Neuronal stem cell (in vitro differentiated cells): ENCODE results near the gene SMCO3.
A peak's percentile ranks its signal among the peaks of the same experiment; 100 is the strongest.

ENCODE experiments used
- DNase-seq: peaks from one replicate; pipeline ENCODE4 v3.0.0-alpha.2; 2013; ENCODE audit warnings: low spot score
- H2AFZ ChIP-seq: one replicate; pipeline ENCODE4 v1.6.1; 2013; ENCODE audit warnings: mild to moderate bottlenecking, low read length, inconsistent platforms
- H2AK5ac ChIP-seq: 2 replicates; pipeline ENCODE4 v1.6.1; 2013; ENCODE audit warnings: low read depth, mild to moderate bottlenecking, inconsistent platforms, low read length, moderate library complexity, mixed read lengths
- H2BK120ac ChIP-seq: 2 replicates; pipeline ENCODE4 v1.6.1; 2013; ENCODE audit warnings: low read depth, mild to moderate bottlenecking, inconsistent platforms, low read length, moderate library complexity, mixed read lengths
- H2BK12ac ChIP-seq: one replicate; pipeline ENCODE4 v1.6.1; 2013; ENCODE audit warnings: low read length, inconsistent platforms
- H2BK15ac ChIP-seq: 2 replicates; pipeline ENCODE4 v1.6.1; 2013; ENCODE audit warnings: mild to moderate bottlenecking, low read length, inconsistent platforms, mixed read lengths
- H2BK5ac ChIP-seq: one replicate; pipeline ENCODE4 v1.6.1; 2013; ENCODE audit warnings: inconsistent platforms, mild to moderate bottlenecking, low read length, moderate library complexity
- H3K14ac ChIP-seq: one replicate; pipeline ENCODE4 v1.6.1; 2013; ENCODE audit warnings: low read length, inconsistent platforms
- H3K18ac ChIP-seq: 2 replicates; pipeline ENCODE4 v1.6.1; 2013; ENCODE audit warnings: low read length, inconsistent platforms
- H3K23ac ChIP-seq: 2 replicates; pipeline ENCODE4 v1.6.1; 2013; ENCODE audit warnings: low read depth, mild to moderate bottlenecking, mixed read lengths, low read length, inconsistent platforms; ENCODE audit not compliant: poor library complexity
- H3K27ac ChIP-seq: replicated peaks from 3 replicates; pipeline ENCODE4 v1.5.1; 2013; ENCODE audit warnings: low read length, inconsistent platforms
- H3K27me3 ChIP-seq, 3 experiments: 2 replicates each; pipeline ENCODE4 v1.6.1; 2013; ENCODE audit warnings: low read length in 3 of 3, mild to moderate bottlenecking in 2 of 3, inconsistent platforms in 1 of 3, low read depth in 1 of 3, mixed read lengths in 1 of 3, moderate library complexity in 1 of 3; ENCODE audit not compliant: control insufficient read depth in 3 of 3, insufficient read depth in 3 of 3
- H3K36me3 ChIP-seq, 2 donors: replicated peaks in 1 of 2; 2 replicates each; pipeline ENCODE4 v1.6.1; 2013; ENCODE audit warnings: low read length in 2 of 2; ENCODE audit not compliant: control insufficient read depth in 2 of 2, insufficient read depth in 2 of 2
- H3K4ac ChIP-seq: 2 replicates; pipeline ENCODE4 v1.6.1; 2013; ENCODE audit warnings: inconsistent platforms, mild to moderate bottlenecking, low read length, moderate library complexity
- H3K4me1 ChIP-seq, 2 donors: 1 replicate in 1 of 2; 2 replicates in 1 of 2; pipeline ENCODE4 v1.6.1; 2013; ENCODE audit warnings: low read length in 2 of 2, low read depth in 1 of 2; ENCODE audit not compliant: control insufficient read depth in 2 of 2, insufficient read depth in 1 of 2
- H3K4me2 ChIP-seq: one replicate; pipeline ENCODE4 v1.6.1; 2013; ENCODE audit warnings: mild to moderate bottlenecking, low read length, inconsistent platforms; ENCODE audit not compliant: insufficient read depth, poor library complexity, severe bottlenecking
- H3K4me3 ChIP-seq, 2 donors: 2 replicates each; pipeline ENCODE4 v1.5.1; 2013; ENCODE audit warnings: low read length in 2 of 2, mild to moderate bottlenecking in 2 of 2, inconsistent platforms in 1 of 2, moderate library complexity in 1 of 2
- H3K79me1 ChIP-seq: one replicate; pipeline ENCODE4 v1.6.1; 2013; ENCODE audit warnings: low read depth, mild to moderate bottlenecking, inconsistent platforms, low read length, moderate library complexity
- H3K9ac ChIP-seq: one replicate; pipeline ENCODE4 v1.6.1; 2013; ENCODE audit warnings: mild to moderate bottlenecking, low read depth, low read length, inconsistent platforms; ENCODE audit not compliant: poor library complexity
- H3K9me3 ChIP-seq, 2 donors: replicated peaks in 1 of 2; 2 replicates each; pipeline versions ENCODE3 to v1.6.1; 2013; ENCODE audit warnings: low read length in 2 of 2, mild to moderate bottlenecking in 2 of 2, inconsistent platforms in 1 of 2, low read depth in 1 of 2, mixed read lengths in 1 of 2, moderate library complexity in 1 of 2; ENCODE audit not compliant: control insufficient read depth in 2 of 2, insufficient read depth in 1 of 2
- H4K8ac ChIP-seq: one replicate; pipeline ENCODE4 v1.6.1; 2013; ENCODE audit warnings: low read depth, mild to moderate bottlenecking, inconsistent platforms, low read length, moderate library complexity
- H4K91ac ChIP-seq: one replicate; pipeline ENCODE4 v1.6.1; 2013; ENCODE audit warnings: low read length, low read depth, mild to moderate bottlenecking, inconsistent platforms; ENCODE audit not compliant: poor library complexity
- WGBS, 2 donors: extraction: QIAGEN DNeasy Blood & Tissue Kit; methylation state at CpG; one replicate each; pipeline ENCODE4 v1.1.7; 2013; ENCODE audit warnings: missing lambda C conversion rate in 2 of 2, mixed read lengths in 1 of 2; ENCODE audit not compliant: insufficient read length in 2 of 2, insufficient replicate concordance in 1 of 2; ENCODE audit errors: extremely low coverage in 2 of 2; 5-methylcytosine and 5-hydroxymethylcytosine counted together

SMCO3 gene

DNA sequence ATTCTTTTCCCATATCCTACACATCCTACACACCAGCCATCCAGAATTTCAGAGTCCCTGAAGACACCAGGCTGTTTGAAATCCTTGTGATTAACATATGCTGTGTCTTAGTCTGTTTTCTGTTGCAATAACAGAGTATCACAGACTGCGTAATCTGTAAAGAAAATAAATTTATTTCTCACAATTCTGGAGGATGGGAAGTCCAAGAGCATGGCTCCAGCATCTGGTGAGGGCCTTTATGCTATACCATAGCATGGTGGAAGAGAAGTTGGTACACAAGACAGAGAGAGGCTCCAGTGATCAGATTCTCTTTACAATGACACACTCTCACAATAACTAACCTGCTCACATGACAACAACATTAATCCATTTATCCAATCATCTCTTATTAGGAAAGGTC is 25.3 kb upstream of the SMCO3 start:
- DNase-seq = no peak
- no peak overlapping the region for H2BK12ac ChIP-seq
- no peaks in the 10 kb centered on the region for H3K36me3 ChIP-seq
- H2BK15ac ChIP-seq = no peak overlapping the region
- H4K8ac ChIP-seq = no peak overlapping the region
- no peak overlapping the region for H2BK5ac ChIP-seq
- H3K14ac ChIP-seq = no peak overlapping the region
- no peak overlapping the region for H3K4me2 ChIP-seq
- no peaks in the 10 kb centered on the region for H3K27me3 ChIP-seq
- H2AK5ac ChIP-seq = no peak overlapping the region
- H3K9ac ChIP-seq = no peak overlapping the region
- peaks cover 2 to 4% of the 10 kb centered on the region in 2 donors for H3K4me1 ChIP-seq
- H3K27ac ChIP-seq = no peak overlapping the region
- H3K9me3 ChIP-seq = peaks cover 0 to 4% of the 10 kb centered on the region in 2 donors
- H3K23ac ChIP-seq = no peak overlapping the region
- H2AFZ ChIP-seq = no peak overlapping the region
- H2BK120ac ChIP-seq = no peak overlapping the region
- H3K4me3 ChIP-seq = no peak overlapping the region
- no peak overlapping the region for H3K18ac ChIP-seq
- no CpG with 5 or more reads among the region's 1 CpG for whole genome bisulfite sequencing, 2 donors
- H3K79me1 ChIP-seq = no peaks in the 10 kb centered on the region
- no peak overlapping the region for H4K91ac ChIP-seq
- no peak overlapping the region for H3K4ac ChIP-seq

DNA sequence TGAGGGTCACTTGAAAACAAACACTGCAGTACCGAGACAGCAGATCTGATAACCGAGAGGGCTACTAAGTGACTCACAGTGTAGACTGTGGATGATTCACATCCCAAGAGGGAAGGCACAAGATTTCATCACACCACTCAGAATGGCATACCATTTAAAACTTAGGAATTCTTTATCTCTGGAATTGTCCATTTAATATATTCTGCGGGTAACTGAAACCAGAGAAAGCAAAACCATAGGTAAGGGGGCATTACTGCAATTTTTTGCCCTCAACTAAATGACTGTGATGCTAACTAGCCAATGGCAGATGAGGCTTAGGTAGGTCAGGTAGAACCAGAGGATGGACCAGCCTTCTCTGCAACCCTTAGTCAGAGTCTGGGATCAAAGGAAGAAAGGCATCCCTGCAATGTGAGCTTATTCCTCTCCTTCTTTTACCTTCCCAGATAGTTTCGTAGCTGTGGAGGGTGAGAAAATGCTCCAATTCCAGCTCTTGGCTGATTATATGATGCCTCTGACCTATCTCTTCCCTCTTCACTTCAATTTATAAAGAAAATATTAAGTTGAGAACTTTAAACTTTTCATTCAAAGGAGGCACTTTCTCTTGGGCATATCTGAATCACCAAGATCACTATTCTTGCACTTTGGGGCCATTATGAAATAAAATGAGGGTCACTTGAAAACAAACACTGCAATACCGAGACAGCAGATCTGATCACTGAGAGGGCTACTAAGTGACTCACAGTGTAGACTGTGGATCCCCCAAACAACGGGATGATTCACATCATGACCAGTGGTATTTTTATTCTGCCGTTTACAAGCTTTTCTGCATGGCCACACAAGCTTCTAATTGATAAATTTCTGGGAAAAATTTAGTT is 22.6 kb upstream of the SMCO3 start:
- H3K4me3 ChIP-seq = no peak overlapping the region
- H3K14ac ChIP-seq = no peak overlapping the region
- H3K18ac ChIP-seq = no peak overlapping the region
- no peak overlapping the region for H3K9ac ChIP-seq
- no peaks in the 10 kb centered on the region for H3K36me3 ChIP-seq
- no peak overlapping the region for H2BK12ac ChIP-seq
- no peak overlapping the region for H3K27ac ChIP-seq
- no peaks in the 10 kb centered on the region for H3K79me1 ChIP-seq
- H3K4me1 ChIP-seq = peaks cover 0 to 7% of the 10 kb centered on the region in 2 donors
- H4K91ac ChIP-seq = no peak overlapping the region
- no peak overlapping the region for H4K8ac ChIP-seq
- H2AK5ac ChIP-seq = no peak overlapping the region
- DNase-seq = no peak
- no peak overlapping the region for H2BK5ac ChIP-seq
- no peak overlapping the region for H2BK120ac ChIP-seq
- H2BK15ac ChIP-seq = no peak overlapping the region
- peaks cover 0 to 4% of the 10 kb centered on the region in 2 donors for H3K9me3 ChIP-seq
- no peaks in the 10 kb centered on the region for H3K27me3 ChIP-seq
- no peak overlapping the region for H3K4ac ChIP-seq
- no peak overlapping the region for H3K23ac ChIP-seq
- H2AFZ ChIP-seq = no peak overlapping the region
- no CpG with 5 or more reads among the region's 7 CpGs for WGBS, 2 donors
- H3K4me2 ChIP-seq = no peak overlapping the region

DNA sequence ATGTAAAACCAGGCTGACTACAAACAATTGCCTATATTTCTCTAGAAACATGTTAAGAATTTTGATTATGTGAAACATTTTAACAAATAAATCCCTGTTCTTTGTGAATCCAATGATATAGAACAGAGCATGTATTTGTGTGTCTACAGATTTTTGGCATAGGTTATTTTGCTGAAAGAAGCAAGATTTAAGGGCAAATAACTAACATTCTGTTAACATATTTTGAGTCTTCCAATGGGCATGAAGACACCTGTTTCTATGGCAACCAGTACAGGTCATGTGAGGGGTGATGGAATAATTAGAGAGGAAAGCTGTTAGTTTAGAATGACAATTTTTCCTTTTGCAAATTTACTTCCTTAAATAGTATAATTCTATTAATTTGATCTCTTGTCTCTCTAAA is 20.5 kb upstream of the SMCO3 start:
- H2AFZ ChIP-seq = peak overlapping the region; percentile 72
- no peaks in the 10 kb centered on the region for H3K79me1 ChIP-seq
- no peak for DNase-seq

DNA sequence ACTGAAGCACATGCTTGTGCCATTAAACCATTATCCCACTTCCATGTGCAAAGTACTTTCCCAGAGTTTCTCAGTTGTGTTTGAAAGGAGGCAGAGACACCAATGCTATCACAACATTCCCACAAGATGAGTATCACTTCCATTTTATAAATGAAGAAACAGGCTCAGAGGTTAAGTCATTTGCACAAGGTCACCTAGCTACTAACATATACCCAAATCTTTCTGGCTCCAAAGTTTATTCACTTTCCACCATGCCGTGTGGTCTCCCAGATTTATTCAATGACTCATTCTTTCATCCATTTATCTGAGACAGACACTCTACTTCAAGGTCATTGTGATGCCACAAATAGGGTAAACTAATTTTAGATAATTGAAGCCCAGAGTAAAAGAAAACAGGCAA is 20.0 kb upstream of the SMCO3 start:
- Histone ChIP-seq H3K27ac (no peak overlapping the region), H2AK5ac (no peak overlapping the region), H3K4me3 (no peak overlapping the region), H3K9ac (no peak overlapping the region), H4K8ac (no peak overlapping the region), H2BK12ac (no peak overlapping the region), H3K4me2 (no peak overlapping the region), H4K91ac (no peak overlapping the region), H3K36me3 (no peaks in the 10 kb centered on the region), H3K9me3 (no peaks in the 10 kb centered on the region), H3K4ac (no peak overlapping the region), H2BK15ac (no peak overlapping the region), H3K79me1 (no peaks in the 10 kb centered on the region), H3K14ac (no peak overlapping the region), H3K4me1 (peaks cover 0 to 7% of the 10 kb centered on the region in 2 donors), H3K23ac (no peak overlapping the region), H2BK5ac (no peak overlapping the region), H2BK120ac (no peak overlapping the region), H2AFZ (peak overlapping the region; percentile 8), H3K27me3 (no peaks in the 10 kb centered on the region), H3K18ac (no peak overlapping the region)
- no peak for DNase-seq
- no CpG with 5 or more reads among the region's 1 CpG for WGBS, 2 donors

More for the DNA sequence above, 20.5 kb upstream of the SMCO3 start:
- H2AK5ac ChIP-seq = no peak overlapping the region
- H3K9ac ChIP-seq = no peak overlapping the region
- no peak overlapping the region for H4K8ac ChIP-seq
- H3K23ac ChIP-seq = no peak overlapping the region
- peaks cover 0 to 2% of the 10 kb centered on the region in 2 donors for H3K9me3 ChIP-seq
- H3K14ac ChIP-seq = no peak overlapping the region
- H3K18ac ChIP-seq = no peak overlapping the region
- H2BK12ac ChIP-seq = no peak overlapping the region
- no peak overlapping the region for H2BK120ac ChIP-seq
- no peak overlapping the region for H3K4me2 ChIP-seq
- H2BK5ac ChIP-seq = no peak overlapping the region
- H4K91ac ChIP-seq = no peak overlapping the region
- no peak overlapping the region for H2BK15ac ChIP-seq
- no peaks in the 10 kb centered on the region for H3K36me3 ChIP-seq
- H3K27ac ChIP-seq = no peak overlapping the region
- H3K4me1 ChIP-seq = peaks cover 0 to 7% of the 10 kb centered on the region in 2 donors
- H3K4me3 ChIP-seq = no peak overlapping the region
- no peak overlapping the region for H3K4ac ChIP-seq
- H3K27me3 ChIP-seq = no peaks in the 10 kb centered on the region
